Common myeloid progenitor, CD34-positive (primary cell): Measurements from ENCODE around the gene CADPS.

Experiments
- CTCF ChIA-PET: fragments of 350-600 bp; sonication (Branson Sonifier 250); formaldehyde crosslinking; loops from one replicate; lab custom pipeline; 2021; ENCODE audit warnings: antibody characterized with exemption; lab: Charles Lee
- POLR2A ChIA-PET: fragments of 350-600 bp; sonication (Branson Sonifier 250); formaldehyde crosslinking; loops from one replicate; lab custom pipeline; 2021; ENCODE audit warnings: antibody characterized with exemption; lab: Charles Lee
- DNase-seq, 3 donors: peaks; one replicate each; pipeline versions ENCODE4 v3.0.0 to v3.0.0-alpha.2; 2013
- H3K27ac ChIP-seq, 2 experiments: 1 replicate in 1 of 2; 2 replicates in 1 of 2; pipeline ENCODE4 v1.7.0; 2013; ENCODE audit warnings: inconsistent platforms in 2 of 2, low read length in 2 of 2, mild to moderate bottlenecking in 2 of 2, low read depth in 1 of 2, moderate library complexity in 1 of 2; ENCODE audit not compliant: severe bottlenecking in 2 of 2, insufficient read depth in 1 of 2, poor library complexity in 1 of 2
- H3K27me3 ChIP-seq, 5 experiments: replicated peaks in 2 of 5; 1 replicate in 3 of 5; 2 replicates in 2 of 5; pipeline versions ENCODE4 v1.6.1 to v1.7.0; 2013; ENCODE audit warnings: low read length in 4 of 5, mild to moderate bottlenecking in 2 of 5, moderate library complexity in 2 of 5, inconsistent platforms in 1 of 5; ENCODE audit not compliant: insufficient read depth in 5 of 5, control insufficient read depth in 4 of 5
- H3K36me3 ChIP-seq, 4 experiments: 1 replicate in 2 of 4; 2 replicates in 2 of 4; pipeline versions ENCODE4 v1.6.1 to v1.7.0; 2013; ENCODE audit warnings: low read length in 3 of 4, control low read depth in 1 of 4, mild to moderate bottlenecking in 1 of 4; ENCODE audit not compliant: control insufficient read depth in 4 of 4, insufficient read depth in 4 of 4
- H3K4me1 ChIP-seq, 4 experiments: 1 replicate in 3 of 4; 2 replicates in 1 of 4; pipeline versions ENCODE4 v1.6.1 to v1.7.1; 2013; ENCODE audit warnings: low read length in 3 of 4, mild to moderate bottlenecking in 3 of 4, control low read depth in 1 of 4, inconsistent platforms in 1 of 4, moderate library complexity in 1 of 4; ENCODE audit not compliant: control insufficient read depth in 4 of 4, insufficient read depth in 4 of 4; ENCODE audit errors: control extremely low read depth in 1 of 4
- H3K4me3 ChIP-seq, 7 experiments: 1 replicate in 4 of 7; 2 replicates in 3 of 7; pipeline versions ENCODE4 v1.5.1 to v1.7.0; 2013; ENCODE audit warnings: mild to moderate bottlenecking in 7 of 7, low read length in 6 of 7, moderate library complexity in 6 of 7, inconsistent platforms in 2 of 7, low read depth in 2 of 7, control low read depth in 1 of 7; ENCODE audit not compliant: insufficient read depth in 4 of 7, control insufficient read depth in 1 of 7; ENCODE audit errors: extremely low read depth in 1 of 7
- H3K9me3 ChIP-seq, 5 experiments: 1 replicate in 4 of 5; 2 replicates in 1 of 5; pipeline versions ENCODE4 v1.6.1 to v1.7.1; 2013; ENCODE audit warnings: low read length in 4 of 5, mild to moderate bottlenecking in 2 of 5, inconsistent platforms in 1 of 5, low read depth in 1 of 5, moderate library complexity in 1 of 5; ENCODE audit not compliant: control insufficient read depth in 4 of 5, insufficient read depth in 2 of 5; ENCODE audit errors: control extremely low read depth in 1 of 5
- WGBS: methylation state at CpG from one replicate; pipeline ENCODE4 v1.1.5; 2013; ENCODE audit not compliant: insufficient coverage; 5-methylcytosine and 5-hydroxymethylcytosine counted together

Gene CADPS

DNA sequence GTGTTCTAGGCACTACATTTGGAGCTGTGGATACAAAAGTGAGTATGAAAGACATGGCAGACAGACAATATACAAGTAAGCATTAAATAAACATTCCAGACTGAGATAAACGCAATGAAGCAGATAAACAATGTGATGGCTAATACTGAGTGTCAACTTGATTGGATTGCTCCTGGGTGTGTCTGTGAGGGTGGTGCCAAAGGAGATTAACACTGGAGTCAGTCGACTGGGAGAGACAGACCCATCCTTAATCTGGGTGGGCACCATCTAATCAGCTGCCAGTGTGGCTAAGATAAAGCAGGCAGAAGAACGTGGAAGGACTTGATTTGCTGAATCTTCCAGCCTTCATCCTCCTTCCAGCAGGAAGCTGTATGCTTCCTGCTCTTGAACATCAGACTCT, 77.2 kb downstream of the CADPS start:
- POLR2A ChIA-PET: no interaction called here
- H3K27me3 ChIP-seq: no peaks in the 10 kb centered on the region
- H3K27ac ChIP-seq: no peak overlapping the region
- peaks cover 0 to 4% (median 0%) of the 10 kb centered on the region in 4 experiments for H3K4me1 ChIP-seq
- H3K9me3 ChIP-seq: no peaks in the 10 kb centered on the region
- CTCF ChIA-PET: no interaction called here
- WGBS: 0% methylated on average over 2 of the region's 3 CpGs
- DNase-seq: no peak
- no peaks in the 10 kb centered on the region for H3K36me3 ChIP-seq
- no peak overlapping the region for H3K4me3 ChIP-seq

GRCh38 chr3:62797132-62797531, 78.1 kb downstream of the CADPS start:
- H3K27me3 ChIP-seq: no peaks in the 10 kb centered on the region
- no peaks in the 10 kb centered on the region for H3K36me3 ChIP-seq
- no CpG with 5 or more reads among the region's 3 CpGs for WGBS
- ChIA-PET CTCF (no interaction called here), POLR2A (no interaction called here)
- no peak overlapping the region for H3K27ac ChIP-seq
- H3K4me1 ChIP-seq: peaks cover 0 to 4% (median 0%) of the 10 kb centered on the region in 4 experiments
- no peaks in the 10 kb centered on the region for H3K9me3 ChIP-seq
- DNase-seq: no peak
- no peak overlapping the region for H3K4me3 ChIP-seq

DNA sequence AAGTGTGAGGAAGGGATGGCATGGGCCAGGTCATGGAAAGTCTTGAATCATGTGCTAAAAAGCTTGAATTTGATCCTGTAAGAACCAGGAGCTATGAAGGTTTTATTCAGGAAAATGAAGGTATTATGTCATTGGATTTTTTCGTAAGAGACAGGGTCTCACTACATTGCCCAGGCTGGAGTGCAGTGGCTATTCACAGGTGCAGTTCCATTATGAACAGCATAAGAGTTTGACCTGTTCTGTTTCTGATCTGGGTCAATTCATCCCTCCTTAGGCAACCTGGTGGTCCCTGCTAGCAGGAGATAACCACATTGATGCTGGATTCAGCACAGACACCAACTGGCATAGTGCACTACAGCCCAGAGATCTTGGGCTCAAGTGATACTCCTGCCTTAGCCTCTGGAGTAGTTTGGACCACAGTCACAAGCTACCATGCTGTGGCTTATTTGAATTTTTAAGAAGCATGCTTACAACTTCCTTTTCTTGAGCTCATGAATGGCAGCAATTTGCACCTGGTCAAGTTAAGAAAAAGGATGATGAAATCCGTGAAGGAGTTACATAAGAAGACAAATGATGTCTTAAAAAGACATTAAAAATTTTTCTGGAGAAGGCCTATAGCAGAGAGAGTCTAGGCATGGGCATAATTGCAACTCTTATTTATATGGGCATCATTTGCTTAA, 79.1 kb downstream of the CADPS start:
- 100% methylated on average over 1 of the region's 2 CpGs for WGBS
- Histone ChIP-seq H3K4me1 (peaks cover 0 to 4% (median 0%) of the 10 kb centered on the region in 4 experiments), H3K27me3 (peaks cover 0 to 3% (median 0%) of the 10 kb centered on the region in 5 experiments), H3K36me3 (no peaks in the 10 kb centered on the region), H3K27ac (no peak overlapping the region), H3K4me3 (no peak overlapping the region), H3K9me3 (no peaks in the 10 kb centered on the region)
- ChIA-PET POLR2A (no interaction called here), CTCF (no interaction called here)
- no peak for DNase-seq

GRCh38 chr3:62793946-62794345, 81.3 kb downstream of the CADPS start:
- Histone ChIP-seq H3K27ac (no peak overlapping the region), H3K9me3 (no peaks in the 10 kb centered on the region), H3K36me3 (no peaks in the 10 kb centered on the region), H3K4me3 (no peak overlapping the region), H3K4me1 (peaks cover 0 to 4% (median 0%) of the 10 kb centered on the region in 4 experiments), H3K27me3 (peaks cover 0 to 3% (median 0%) of the 10 kb centered on the region in 5 experiments)
- DNase-seq: no peak
- POLR2A ChIA-PET: no interaction called here
- WGBS: no CpG with 5 or more reads among the region's 2 CpGs
- CTCF ChIA-PET: no interaction called here

DNA sequence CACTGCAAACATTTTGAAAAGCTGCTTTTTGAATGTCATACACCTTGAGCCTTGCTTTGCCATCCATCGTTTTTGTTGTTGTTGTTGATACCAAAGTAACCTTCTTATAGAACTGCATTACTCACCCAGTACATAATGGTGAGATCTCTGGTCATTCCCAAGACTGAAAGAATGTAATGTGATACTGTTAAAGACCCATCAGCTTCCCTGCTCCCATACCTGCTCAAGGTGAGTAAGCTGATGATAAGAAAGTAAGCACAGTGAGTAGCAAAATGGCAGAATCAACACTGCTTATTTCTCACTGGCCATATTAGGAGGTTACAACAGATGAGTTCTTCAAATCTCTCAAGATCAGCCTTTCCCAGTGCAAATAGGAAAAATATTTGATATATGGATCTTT, 89.8 kb downstream of the CADPS start:
- no CpG with 5 or more reads among the region's 1 CpG for WGBS

DNA sequence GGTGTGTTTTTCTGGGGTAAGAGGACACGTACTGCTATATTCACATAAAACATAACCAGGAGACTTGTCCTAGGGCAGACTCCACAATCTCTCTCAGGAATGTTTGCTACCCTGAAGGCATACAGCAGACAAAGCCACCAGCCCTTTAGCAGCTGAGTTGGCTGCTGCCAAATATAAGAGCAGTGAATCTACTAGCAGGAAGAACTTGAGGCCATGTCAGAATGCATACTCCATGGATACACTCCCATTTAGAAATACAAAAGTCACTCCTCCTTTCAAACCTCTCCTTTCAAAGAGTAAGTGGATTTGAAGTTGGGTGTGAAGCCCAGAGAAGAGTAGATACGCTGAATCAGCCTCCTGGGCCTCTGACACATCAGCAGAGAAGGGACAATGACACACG, 94.1 kb downstream of the CADPS start:
- CTCF ChIA-PET: no interaction called here
- Histone ChIP-seq H3K27me3 (no peaks in the 10 kb centered on the region), H3K27ac (no peak overlapping the region), H3K9me3 (no peaks in the 10 kb centered on the region), H3K4me1 (no peaks in the 10 kb centered on the region), H3K36me3 (no peaks in the 10 kb centered on the region), H3K4me3 (no peak overlapping the region)
- 90% methylated on average over 2 of the region's 3 CpGs for WGBS
- POLR2A ChIA-PET: no interaction called here
- no peak for DNase-seq

More for the DNA sequence above, 89.8 kb downstream of the CADPS start:
- POLR2A ChIA-PET: interaction anchor here (0.6 kb wide), 1 partner anchor 360 kb away, joined by 3 read pairs; no protein-coding TSS in a partner anchor
- Histone ChIP-seq H3K27me3 (no peaks in the 10 kb centered on the region), H3K4me3 (no peak overlapping the region), H3K4me1 (no peaks in the 10 kb centered on the region), H3K9me3 (no peaks in the 10 kb centered on the region), H3K36me3 (no peaks in the 10 kb centered on the region), H3K27ac (no peak overlapping the region)
- no peak for DNase-seq
- CTCF ChIA-PET: no interaction called here

DNA sequence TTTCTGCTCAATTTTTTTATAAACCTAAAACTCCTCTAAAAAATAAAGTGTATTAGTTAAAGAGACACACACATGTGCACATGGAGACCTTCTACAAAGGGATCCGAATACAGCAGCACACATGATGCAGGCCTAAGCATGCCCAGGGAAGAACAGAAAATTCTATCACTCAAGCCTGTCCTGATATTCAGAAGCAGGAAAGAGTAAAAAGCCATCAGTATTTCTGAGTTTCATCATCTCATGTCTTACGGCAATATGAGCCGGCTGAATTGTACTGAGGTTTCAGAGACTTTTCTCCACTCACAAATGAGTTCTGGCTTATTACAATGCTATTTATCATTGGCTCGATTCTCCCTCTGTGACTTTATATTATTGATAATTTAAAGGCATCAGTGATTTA, 97.5 kb downstream of the CADPS start:
- no peak overlapping the region for H3K27ac ChIP-seq
- no peak overlapping the region for H3K4me3 ChIP-seq
- H3K9me3 ChIP-seq: no peaks in the 10 kb centered on the region
- H3K36me3 ChIP-seq: no peaks in the 10 kb centered on the region
- ChIA-PET POLR2A (no interaction called here), CTCF (no interaction called here)
- no peaks in the 10 kb centered on the region for H3K27me3 ChIP-seq
- DNase-seq: no peak
- 94% methylated on average over 4 of the region's 4 CpGs for WGBS
- H3K4me1 ChIP-seq: no peaks in the 10 kb centered on the region
